Left forelimb (tissue), 1 donor: ENCODE data around the gene NAA50.

Source experiments
- DNase-seq: peaks from one replicate; pipeline ENCODE4 v3.0.0-alpha.2; 2018; ENCODE audit warnings: low spot score

The NAA50 gene

DNA sequence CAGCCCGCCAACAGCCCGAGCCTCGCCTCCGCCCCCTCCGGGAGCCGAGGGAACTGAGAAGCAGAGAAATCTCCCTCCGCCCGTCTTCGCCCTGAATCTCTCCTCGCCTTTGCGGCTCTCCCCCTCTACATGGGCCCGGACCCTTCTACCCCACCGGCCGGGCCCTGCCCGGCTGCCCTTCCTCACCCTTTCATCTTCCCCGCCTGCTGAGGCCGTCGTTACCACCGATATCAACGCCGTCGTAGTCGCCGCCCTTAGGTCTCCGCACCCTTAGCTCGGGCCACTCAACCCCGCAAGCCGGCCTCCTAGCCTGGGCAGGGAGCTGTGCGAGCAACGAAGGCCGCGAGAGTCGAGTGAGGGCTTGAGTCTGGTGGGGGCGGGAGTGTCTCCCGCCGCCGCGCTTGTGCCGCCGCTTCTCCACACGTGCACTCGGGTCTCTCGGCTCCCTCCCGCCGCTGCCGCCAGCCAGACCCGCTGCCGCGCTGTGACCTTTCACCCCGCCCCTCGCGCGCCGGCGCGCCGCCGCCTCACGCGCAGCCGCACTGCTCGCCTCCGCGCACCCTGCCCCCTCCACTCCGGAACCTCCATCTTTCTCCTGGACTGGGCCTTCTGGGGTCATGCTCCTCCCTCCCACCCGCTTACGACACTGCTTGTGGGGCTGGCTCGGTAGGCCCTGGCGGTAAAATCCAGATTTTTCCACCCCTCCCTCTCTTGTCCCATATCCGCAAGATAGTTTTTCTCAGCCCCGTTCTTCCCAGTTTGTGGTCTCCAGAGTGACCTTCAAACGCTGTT lies at the start of gene NAA50:
Gene NAA50, minus strand, starts transcription at position 494 of the 792 bp plus-strand sequence. Its CDS starts 300 bp downstream, at position 194.
- peak; percentile 98 for DNase-seq

DNA sequence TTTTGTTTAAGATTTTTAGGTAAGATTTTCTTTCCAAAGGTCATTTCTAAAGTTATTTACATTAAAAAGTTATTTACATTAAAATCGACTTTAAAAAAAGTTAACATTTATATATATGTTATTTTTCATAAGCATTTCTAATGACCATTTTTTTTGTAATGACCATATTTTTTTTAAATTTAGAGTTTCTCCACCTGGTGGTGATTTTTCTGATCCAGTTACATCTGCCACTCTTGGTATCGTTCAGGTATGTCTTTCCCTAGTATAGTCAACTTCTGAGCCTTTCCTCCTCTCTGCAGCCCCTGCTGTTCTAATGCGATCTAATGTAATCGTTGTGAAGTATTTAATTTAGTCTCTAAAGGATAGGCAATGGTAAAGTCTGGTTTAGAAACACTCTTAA lies 49.6 kb upstream of the NAA50 start:
- no peak for DNase-seq

DNA sequence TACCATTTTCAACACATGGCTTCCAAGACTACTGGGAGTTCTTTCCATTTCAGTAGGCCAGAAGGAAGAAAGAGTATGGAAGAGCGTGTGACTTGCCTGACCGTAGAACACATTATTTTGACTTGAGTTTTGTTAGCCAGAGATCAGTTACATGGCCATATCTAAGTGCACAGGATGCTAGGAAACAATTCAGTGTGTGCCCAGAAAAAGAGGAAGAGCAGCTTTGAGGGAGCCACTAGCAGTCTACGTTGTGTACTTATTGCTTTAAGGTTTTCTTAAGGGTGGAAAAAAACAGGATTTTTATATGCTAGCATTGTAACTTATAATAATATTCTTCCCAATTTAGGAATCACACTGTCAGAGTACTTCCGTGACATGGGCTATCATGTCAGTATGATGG lies 48.5 kb upstream of the NAA50 start:
- no peak for DNase-seq

DNA sequence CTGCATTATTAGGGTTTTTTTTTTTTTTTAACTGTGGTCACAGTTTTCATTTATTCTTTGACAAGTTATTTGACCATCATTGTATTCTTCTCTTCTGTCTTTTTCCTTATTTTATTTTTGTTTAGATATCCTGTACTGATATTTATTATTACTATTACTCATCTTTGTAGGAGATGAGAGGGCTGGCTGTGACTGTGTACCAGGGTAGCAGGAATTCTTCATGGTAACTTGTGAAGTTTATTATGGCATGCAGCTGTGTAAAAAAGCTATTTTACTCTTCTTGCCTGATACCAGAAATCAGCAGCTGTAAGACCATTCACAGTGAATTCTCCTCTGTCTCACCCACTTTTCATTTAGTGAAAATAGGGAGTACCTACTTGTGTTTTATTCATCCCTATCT lies 45.3 kb upstream of the NAA50 start:
- DNase-seq: no peak

DNA sequence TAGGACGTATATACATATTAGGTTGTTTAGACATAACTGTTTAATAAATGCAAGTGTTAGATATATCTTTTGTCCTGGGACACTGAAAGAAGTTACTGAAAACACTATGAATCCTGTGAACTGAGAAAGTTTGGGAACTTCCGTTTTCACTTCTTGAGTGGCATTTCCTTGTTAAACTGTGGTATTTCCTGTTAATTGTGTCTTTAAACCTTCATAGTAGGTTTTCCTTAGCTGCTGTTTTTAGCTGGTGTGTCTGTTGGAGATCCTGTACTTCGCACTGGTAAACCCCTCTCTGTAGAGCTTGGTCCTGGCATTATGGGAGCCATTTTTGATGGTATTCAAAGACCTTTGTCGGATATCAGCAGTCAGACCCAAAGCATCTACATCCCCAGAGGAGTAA lies 37.9 kb upstream of the NAA50 start:
- no peak for DNase-seq

DNA sequence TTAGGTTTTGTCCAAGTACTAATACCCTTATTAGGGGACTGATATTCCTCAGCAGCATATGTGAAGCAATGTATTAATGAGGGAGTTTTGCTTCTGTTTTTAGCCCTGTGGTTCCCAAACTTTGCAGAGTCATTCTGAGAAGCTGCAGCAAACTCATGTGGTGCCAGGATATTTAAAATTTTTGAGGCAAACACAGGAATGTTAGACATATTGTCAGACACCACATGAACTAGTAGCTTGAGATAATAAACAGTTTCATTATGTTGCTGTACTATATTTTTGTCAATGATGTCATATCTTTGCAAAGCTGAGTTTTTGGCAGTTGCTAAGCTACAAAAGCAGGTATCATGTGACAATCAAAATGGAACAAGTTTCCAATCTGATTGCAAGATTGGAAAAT lies 37.4 kb upstream of the NAA50 start:
- no peak for DNase-seq

DNA sequence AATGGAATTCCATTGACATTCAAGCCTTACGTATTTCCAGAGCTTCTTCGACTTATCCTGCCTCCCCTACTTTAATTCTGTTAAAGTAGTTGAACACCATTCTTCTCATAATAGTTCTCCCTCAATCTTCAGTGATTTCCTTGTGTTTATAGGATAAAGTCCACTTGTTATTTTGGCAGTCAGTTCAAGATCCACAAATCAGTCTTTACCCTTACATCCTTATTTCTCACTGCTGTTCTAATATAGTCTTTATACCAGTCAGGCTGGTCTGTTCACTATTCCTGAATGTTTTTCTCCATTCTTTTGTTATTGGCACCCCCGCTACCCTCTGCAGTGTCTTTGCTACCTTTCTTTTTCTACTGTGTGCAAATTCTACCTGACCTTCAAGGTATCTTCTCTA lies 30.5 kb upstream of the NAA50 start:
- no peak for DNase-seq

DNA sequence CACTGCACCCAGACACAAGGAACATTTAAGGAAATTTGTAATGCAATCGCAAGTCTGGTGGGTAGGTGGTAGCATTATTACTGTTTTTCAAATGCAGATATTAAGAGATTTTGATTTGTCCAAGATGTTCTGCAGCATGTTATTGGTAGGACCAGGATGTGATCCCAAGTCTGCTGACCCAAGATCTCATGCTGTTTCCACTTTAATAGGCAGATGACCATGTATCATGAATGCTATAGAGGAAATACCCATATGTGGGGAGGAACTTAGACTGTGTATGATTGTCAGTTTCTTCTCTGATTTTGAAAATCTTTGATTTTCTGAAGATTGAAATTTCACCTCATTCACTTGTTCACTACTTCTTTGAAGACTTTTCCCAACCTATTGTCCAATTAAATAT lies 29.5 kb upstream of the NAA50 start:
- no peak for DNase-seq

DNA sequence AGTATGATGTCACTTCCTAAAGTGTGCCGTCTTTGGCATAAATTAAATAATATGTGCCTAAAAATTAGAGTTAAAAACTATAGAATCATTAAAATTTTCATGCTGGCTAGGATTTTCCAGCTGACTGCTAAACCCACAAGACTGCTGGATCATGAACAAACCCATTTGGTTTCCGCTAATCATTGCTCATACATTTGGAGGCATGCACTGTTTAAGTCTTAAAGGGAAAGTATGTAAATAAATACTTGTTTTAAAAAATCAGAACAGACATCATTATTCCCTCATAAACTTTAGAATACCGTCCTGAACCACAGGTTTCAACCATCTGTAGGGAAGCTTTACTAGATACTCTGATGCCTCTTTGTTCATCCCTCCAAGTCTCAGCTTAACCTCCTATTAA lies 27.3 kb upstream of the NAA50 start:
- DNase-seq: no peak

DNA sequence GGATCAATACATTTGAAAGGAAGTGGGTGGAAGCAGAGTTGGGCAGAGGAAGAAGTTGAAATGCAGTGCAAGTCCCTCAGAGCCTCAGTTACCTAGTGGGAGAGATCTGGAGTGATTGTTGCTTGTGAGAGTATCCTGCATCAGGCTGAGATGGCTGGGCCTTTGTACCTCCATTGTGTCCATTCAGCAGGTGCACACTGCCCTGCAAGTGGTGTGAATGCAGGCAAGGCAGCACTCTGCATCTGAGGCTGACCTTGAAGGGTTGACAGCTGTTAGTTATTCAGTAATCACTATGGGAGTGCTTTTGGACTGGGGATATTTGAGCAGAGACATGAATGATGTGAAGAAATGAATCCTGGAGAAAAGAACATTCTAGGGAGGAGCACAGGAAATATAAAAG lies 25.9 kb upstream of the NAA50 start:
- DNase-seq: no peak

DNA sequence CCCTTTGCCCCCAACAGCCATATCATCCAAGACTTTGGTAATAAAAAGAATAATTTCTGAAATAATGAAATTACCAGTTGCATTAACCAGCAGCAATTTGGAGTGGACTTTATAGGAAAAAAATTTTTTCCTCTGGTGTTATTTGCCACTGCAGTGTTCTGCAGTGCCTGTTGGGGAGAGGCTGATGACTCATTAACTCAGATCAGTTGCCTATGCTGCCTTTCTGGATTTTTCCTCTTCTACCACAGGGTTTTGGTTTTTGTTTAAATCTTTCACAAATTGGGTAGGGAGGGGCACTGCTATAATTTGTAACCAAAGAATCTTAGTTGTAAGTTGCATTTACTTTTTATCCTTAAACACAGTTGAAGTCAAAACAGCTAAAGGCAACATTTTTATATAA lies 23.5 kb upstream of the NAA50 start:
- no peak for DNase-seq

DNA sequence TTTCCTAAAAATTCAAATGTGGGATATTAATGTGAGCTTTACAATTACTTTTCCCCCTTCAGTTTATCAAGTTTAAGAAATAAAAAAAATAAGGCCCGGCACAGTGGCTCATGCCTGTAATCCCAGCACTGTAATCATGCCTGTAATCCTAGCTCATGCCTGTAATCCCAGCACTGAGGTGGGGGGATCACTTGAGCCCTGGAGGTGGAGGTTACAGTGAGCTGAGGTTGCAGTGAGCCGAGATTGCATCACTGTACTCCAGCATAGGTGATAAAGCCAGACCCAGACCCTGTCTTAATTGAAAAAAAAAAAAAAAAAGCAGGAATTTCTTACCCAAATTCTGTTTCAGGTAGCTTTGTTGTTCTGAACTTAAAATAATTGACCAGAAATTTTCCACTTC lies 18.6 kb upstream of the NAA50 start:
- no peak for DNase-seq

DNA sequence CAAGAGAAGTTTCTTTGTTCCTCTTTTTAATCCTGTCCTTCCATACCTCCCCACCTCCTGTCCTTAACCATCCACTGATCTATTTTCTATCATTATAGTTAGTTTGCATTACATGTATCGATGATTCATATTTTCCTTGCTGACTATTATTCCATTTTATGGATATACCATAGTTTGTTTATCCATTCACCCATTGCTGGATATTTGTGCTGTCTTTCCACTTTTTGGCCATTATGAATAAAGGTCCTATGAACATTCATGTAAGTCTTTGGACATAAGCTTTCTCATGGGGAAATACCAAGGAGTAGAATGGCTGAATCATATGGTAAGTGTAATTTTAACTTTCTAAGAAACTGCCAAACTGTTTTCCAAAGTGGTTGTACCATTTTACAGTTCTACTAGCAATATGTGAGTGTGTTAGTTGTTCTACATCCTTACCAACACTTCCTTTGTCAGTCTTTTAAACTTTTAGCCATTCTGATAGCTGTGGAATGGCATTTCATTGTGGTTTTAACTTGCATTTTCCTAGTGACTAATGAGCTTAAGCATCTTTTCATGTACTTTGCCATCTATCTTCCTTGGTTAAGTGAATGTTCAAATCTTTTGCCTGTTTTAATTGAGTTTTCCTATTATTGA lies 12.5 kb upstream of the NAA50 start:
- no peak for DNase-seq

DNA sequence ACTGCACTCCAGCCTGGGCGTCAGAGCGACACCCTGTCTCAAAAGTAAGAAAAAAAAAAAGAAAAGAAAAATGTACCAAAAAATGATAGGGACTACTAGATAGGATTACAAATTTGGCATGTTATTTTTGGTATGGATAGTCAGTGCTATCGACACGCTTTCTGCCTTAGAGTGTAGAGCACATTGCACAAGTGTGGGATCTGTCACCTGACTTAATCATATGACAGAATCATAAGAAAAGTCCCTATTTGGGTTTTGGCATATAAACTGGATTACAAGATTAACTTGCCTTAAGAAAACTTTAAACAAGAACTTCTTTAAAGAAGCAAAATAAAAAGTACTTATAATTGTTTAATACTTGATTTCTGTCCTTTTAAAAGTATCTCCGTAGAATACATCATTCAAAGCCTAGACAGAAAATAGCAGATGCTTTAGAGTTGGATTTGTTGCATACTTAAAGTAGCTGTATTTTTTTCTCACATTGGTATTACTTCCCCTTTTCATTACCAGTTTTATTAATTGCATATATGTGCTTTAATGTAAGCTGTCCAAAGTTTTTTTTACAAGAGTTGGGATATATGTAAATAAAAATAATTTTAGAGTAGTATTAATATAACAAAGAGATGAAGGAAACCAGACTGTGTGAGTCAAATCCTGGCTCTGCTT lies 8.6 kb upstream of the NAA50 start:
- DNase-seq: no peak

DNA sequence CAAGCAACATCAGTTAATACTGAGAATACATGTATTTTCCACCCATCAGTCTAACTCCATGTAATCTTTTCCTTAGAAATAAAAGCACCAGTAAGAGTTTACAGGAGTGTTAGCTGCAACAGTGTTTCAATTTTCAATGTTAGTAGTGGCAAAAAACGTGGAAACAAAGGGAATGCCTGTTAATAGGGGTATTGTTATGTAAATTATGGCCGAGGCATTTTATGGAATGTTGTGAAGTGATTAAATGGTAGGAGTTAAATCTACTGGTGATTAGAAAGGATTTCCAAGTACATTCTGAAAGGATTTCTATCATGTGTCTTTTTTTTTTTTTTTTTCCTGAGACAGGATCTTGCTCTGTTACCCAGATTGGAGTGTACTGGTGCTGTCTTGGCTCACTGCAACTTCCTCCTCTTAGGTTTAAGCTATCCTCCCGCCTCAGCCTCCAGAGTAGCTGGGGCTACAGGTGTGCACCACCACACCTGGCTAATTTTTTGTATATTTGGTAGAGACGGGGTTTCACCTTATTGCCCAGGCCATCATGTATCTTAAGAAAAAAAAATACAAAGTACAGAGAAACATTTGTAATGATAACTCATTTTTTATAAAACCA lies 7.4 kb upstream of the NAA50 start:
- DNase-seq: no peak

DNA sequence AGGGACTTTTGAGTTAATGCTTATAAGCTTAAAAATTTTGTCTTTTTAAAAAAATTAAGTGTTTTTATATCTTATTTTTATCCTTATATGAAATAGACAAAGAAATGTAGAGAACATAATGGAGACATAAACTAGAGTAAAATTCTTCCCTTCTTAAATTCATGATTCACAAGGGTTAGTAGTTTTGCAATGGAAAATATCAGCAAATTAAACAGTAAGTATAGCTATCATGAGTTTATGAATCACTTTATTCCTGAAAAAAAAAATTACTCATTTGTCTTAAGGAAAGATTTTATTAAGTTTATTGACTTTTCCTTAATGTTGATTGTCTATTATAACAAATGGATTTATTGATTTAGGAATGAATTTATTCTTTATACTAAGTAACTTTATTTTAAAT lies 5.1 kb upstream of the NAA50 start:
- no peak for DNase-seq

DNA sequence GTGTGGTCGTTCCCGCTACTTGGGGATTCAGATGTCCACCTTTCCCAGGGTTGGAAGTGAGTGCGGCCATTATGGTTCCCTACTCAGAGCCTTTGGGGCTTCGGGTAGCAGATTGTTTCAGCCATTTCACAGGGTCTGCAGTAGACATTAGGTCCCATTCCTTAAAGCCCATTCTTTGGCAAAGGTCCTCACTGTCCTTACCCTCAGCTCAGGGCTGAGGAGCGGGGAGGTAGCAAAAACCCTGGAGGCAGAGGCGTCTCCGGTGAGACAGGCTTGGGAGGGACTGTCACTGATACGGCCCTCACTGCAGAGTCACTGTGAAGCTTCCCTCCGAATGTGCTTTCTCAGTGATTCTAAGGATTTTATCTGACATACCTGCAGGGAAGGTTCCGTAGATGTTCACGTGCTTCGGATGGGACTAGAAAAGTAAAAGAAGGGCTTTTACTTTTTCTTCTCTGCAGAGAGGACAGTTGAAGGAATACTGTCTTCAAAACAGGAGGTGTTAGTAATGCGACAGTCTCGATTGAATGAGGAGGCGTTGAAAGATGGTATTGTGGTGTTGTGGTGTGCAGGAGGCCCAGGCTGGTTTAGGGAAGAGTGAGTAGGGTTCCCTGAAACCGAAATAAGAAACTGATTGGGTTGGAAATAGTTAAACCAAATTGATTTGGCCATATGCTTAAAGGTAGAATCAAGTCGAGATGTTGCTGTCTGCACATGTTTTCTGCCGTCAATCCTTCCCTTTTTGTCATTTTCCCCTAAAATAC lies 1.4 kb upstream of the NAA50 start:
- no peak for DNase-seq

DNA sequence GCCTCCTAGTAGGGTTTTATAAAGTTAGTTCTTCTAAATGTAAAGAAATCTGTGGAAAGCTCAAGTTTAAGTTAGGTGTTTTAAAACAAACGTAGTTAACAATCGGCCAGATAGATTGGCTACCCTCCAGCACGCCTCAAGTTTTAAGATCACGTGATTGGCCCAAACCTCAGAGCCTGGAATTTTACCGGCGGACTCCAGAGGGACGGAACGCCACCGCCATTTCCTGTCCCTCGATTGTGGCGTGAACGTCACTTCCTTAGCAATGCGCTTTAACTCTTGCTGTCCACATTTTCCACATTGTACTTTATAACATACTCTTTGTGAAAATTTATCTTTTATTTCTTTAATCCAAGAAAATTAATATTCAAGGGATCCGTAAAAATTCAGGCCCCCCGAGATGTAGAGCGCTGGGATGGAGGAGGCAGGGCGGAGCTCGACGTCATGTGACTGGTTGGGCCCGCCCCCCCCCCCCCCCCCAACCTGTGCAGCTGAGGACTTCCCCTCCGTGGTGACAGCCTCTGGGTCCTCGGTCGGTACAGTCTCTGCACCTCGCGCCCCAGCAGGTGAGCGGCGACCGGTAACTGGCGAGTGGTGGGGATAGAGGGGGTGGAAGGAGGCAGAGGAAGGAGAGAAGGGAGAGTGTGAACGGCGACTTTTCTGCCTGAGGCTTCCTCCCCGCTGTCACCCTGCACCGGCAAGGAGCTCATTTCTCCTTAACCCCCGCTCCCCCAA lies 666 bp upstream of the NAA50 start, which contains the start of gene ATP6V1A:
Gene ATP6V1A, plus strand, starts transcription at position 488 of the 735 bp plus-strand sequence. CDS start 31,719 bp downstream, outside the sequence.
- DNase-seq: peak; percentile 91

DNA sequence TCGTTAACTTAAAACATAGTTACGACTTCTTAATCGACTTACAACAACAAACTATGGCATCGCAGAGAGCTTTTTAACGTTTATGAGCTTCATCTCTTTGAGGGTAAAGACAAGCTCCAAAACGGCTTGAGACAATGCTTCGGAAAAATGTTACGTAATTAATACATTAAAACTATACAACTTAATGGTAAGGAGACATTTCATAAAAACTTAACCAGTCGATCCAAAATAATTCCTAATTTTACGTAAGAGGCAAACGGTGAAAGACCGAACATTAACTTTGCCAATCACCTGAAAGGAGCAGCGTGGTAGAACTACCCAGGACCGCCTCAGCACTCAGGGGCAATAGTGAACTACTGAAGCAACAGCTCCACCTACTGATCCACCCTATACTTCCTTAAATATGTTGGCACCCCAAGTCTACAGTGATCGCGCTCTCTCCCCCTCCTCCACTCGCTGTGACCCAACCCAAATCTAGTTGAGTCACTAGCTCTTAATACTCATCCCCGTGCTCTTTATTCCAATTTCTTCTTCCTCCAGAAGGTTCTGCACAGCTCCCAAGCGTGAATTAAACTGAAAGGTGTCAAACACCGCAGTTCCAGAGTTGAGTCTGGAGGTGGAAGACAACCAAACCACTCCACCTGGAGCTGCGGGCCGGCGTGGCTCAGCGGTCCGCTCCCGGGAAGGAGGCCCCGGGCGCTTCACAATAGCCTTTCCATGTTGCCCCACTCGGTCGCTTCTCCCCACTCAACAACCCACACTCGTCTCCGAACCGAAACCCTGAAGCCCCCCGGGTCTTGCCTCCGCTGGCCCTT lies 901 bp downstream of the NAA50 start:
- peak; percentile 79 for DNase-seq

DNA sequence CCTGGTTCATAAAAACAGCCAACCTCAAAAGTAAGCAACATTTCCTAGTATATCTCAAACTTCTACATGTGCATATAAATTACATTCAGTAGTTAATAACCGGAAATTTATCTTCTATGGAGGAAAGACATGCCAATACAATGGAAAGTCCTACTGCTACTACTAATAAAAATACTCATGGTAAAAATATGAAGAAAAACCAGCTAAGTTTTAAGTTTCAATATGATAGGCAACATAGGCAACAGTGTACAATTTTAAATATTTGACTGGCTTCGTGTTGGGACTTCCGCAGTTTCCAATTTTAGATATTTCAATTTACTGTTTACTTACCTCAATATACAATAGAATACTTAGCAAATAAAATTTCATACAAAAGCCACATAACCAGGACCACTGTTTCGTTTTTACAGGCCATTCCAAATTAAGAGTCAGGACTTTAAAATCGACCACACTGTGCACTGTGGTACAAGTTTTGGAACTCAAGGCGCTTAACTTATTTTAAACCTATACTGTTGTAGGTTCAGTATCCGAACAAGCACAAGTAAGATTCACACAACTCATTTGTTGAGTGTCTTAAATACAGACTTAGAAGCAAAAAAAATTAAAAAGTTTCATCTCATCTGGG lies 2.9 kb downstream of the NAA50 start:
- no peak for DNase-seq
